ENCODE measurements around the gene SULF2. TPM values are rescaled to one million over a fixed set of nuclear protein-coding genes. Genes with fewer than 3 reads are reported as not detected.

The SULF2 gene
- total RNA-seq, 1 donor from 2014 or later, result 62.1 TPM

- H3K4me3 Mint-ChIP-seq (ENCODE audit: unreplicated experiment), result no peak overlapping the region
- H3K27me3 Mint-ChIP-seq (ENCODE audit: unreplicated experiment), result peaks cover 3% of the 10 kb centered on the region
- H3K36me3 Mint-ChIP-seq (ENCODE audit: low read depth, unreplicated experiment), result peaks cover 7% of the 10 kb centered on the region
- TF ChIP-seq CTCF (IDR thresholded peaks at IDR 0.05; ENCODE audit: unreplicated experiment), result no peak
- DNase-seq (ENCODE audit: low spot score), result no peak
- no peak overlapping the region for H3K27ac Mint-ChIP-seq (ENCODE audit: unreplicated experiment)
- no peaks in the 10 kb centered on the region for H3K9me3 Mint-ChIP-seq (ENCODE audit: unreplicated experiment)
- no peaks in the 10 kb centered on the region for H3K4me1 Mint-ChIP-seq (ENCODE audit: unreplicated experiment)
Measured at GRCh38 chr20:47680804-47681529, 104.3 kb downstream of the SULF2 start.

- DNase-seq (ENCODE audit: low spot score), result no peak
- Mint-ChIP-seq H3K27ac (ENCODE audit: unreplicated experiment) (no peak overlapping the region), H3K27me3 (ENCODE audit: unreplicated experiment) (peaks cover 3% of the 10 kb centered on the region), H3K36me3 (ENCODE audit: low read depth, unreplicated experiment) (no peaks in the 10 kb centered on the region), H3K9me3 (ENCODE audit: unreplicated experiment) (no peaks in the 10 kb centered on the region), H3K4me1 (ENCODE audit: unreplicated experiment) (no peaks in the 10 kb centered on the region), H3K4me3 (ENCODE audit: unreplicated experiment) (no peak overlapping the region)
- TF ChIP-seq CTCF (IDR thresholded peaks at IDR 0.05; ENCODE audit: unreplicated experiment), result no peak
Measured at GRCh38 chr20:47679462-47679861, 105.8 kb downstream of the SULF2 start.

- DNase-seq (ENCODE audit: low spot score), result no peak
- no peak overlapping the region for H3K27ac Mint-ChIP-seq (ENCODE audit: unreplicated experiment)
- no peaks in the 10 kb centered on the region for H3K27me3 Mint-ChIP-seq (ENCODE audit: unreplicated experiment)
- TF ChIP-seq CTCF (IDR thresholded peaks at IDR 0.05; ENCODE audit: unreplicated experiment), result no peak
- no peaks in the 10 kb centered on the region for H3K36me3 Mint-ChIP-seq (ENCODE audit: low read depth, unreplicated experiment)
- H3K9me3 Mint-ChIP-seq (ENCODE audit: unreplicated experiment), result no peaks in the 10 kb centered on the region
- no peak overlapping the region for H3K4me3 Mint-ChIP-seq (ENCODE audit: unreplicated experiment)
- H3K4me1 Mint-ChIP-seq (ENCODE audit: unreplicated experiment), result no peaks in the 10 kb centered on the region
Measured at GRCh38 chr20:47678536-47678935, 106.7 kb downstream of the SULF2 start.

GRCh38 chr20:47677635-47678453 is 107.4 kb downstream of the SULF2 start:
- Mint-ChIP-seq H3K27ac (ENCODE audit: unreplicated experiment) (no peak overlapping the region), H3K27me3 (ENCODE audit: unreplicated experiment) (peaks cover under 1% of the 10 kb centered on the region), H3K36me3 (ENCODE audit: low read depth, unreplicated experiment) (no peaks in the 10 kb centered on the region), H3K9me3 (ENCODE audit: unreplicated experiment) (no peaks in the 10 kb centered on the region), H3K4me3 (ENCODE audit: unreplicated experiment) (no peak overlapping the region), H3K4me1 (ENCODE audit: unreplicated experiment) (peaks cover 5% of the 10 kb centered on the region)
- peak; percentile 78 for TF ChIP-seq CTCF (IDR thresholded peaks at IDR 0.05; ENCODE audit: unreplicated experiment)
- DNase-seq (ENCODE audit: low spot score), result peak; percentile 74

All from endothelial cell (in vitro differentiated cells).